ENCODE results near the gene LEMD2.

GRCh38 chr6:33809594-33809993, 20.7 kb upstream of the LEMD2 start:
- TF ChIP-seq CTCF (IDR thresholded peaks at IDR 0.05 in 8 of 11, conservative IDR thresholded peaks at IDR 0.05 in 3 of 11), result no peak
- no peak for TF ChIP-seq POLR2A (IDR thresholded peaks at IDR 0.05)
- TF ChIP-seq POLR2AphosphoS5 (IDR thresholded peaks at IDR 0.05), result no peak
